H1 (cell line): ENCODE measurements around the gene LPCAT1. TPM values are rescaled to one million over a fixed set of nuclear protein-coding genes. Genes with fewer than 3 reads are reported as not detected.

Experiments
- CTCF ChIA-PET: fragments of 300-600 bp; sonication (Branson Sonifier 250); formaldehyde crosslinking; loops from one replicate; lab custom pipeline; 2021; ENCODE audit not compliant: partially characterized antibody; lab: Charles Lee
- POLR2A ChIA-PET: fragments of 300-600 bp; sonication (Branson Sonifier 250); formaldehyde crosslinking; loops from one replicate; lab custom pipeline; 2021; ENCODE audit warnings: inconsistent platforms; ENCODE audit not compliant: partially characterized antibody; lab: Charles Lee
- DNase-seq, 2 experiments: peaks; one replicate each; pipeline versions ENCODE4 v3.0.0 to v3.0.0-alpha.2; 2010 to 2022; ENCODE audit warnings: low spot score in 2 of 2, low read depth in 1 of 2, mixed read lengths in 1 of 2
- FAIRE-seq: peaks from 2 replicates; lab custom pipeline; 2011; peaks lifted over from hg19 to GRCh38; lab: Jason Lieb, UNC
- H2AFZ ChIP-seq: 2 replicates; pipeline ENCODE4 v1.8.1; 2012; ENCODE audit warnings: low read length, inconsistent platforms
- H2AK5ac ChIP-seq: 2 replicates; pipeline ENCODE4 v1.6.1; 2013; ENCODE audit warnings: low read depth, low read length
- H2BK120ac ChIP-seq: replicated peaks from 2 replicates; pipeline ENCODE3; 2013; ENCODE audit warnings: low read depth, low read length, inconsistent platforms
- H2BK12ac ChIP-seq: 2 replicates; pipeline ENCODE4 v1.6.1; 2013; ENCODE audit warnings: low read depth, low read length
- H2BK15ac ChIP-seq: 2 replicates; pipeline ENCODE4 v1.6.1; 2013; ENCODE audit warnings: low read length
- H2BK20ac ChIP-seq: 2 replicates; pipeline ENCODE4 v1.6.1; 2013; ENCODE audit warnings: low read length
- H2BK5ac ChIP-seq: 2 replicates; pipeline ENCODE4 v1.6.1; 2013; ENCODE audit warnings: low read depth, low read length
- H3K14ac ChIP-seq: 2 replicates; pipeline ENCODE4 v1.6.1; 2013; ENCODE audit warnings: inconsistent platforms; ENCODE audit not compliant: insufficient read length
- H3K18ac ChIP-seq: 2 replicates; pipeline ENCODE4 v1.6.1; 2013; ENCODE audit warnings: low read length; ENCODE audit errors: extremely low read depth
- H3K23ac ChIP-seq: 2 replicates; pipeline ENCODE4 v1.6.1; 2013; ENCODE audit warnings: inconsistent platforms; ENCODE audit not compliant: insufficient read length
- H3K23me2 ChIP-seq: 2 replicates; pipeline ENCODE4 v1.6.1; 2013; ENCODE audit warnings: low read depth, low read length
- H3K27ac ChIP-seq: 2 replicates; pipeline ENCODE4 v1.6.1; 2011; ENCODE audit warnings: low read depth, low read length, inconsistent platforms
- H3K27me3 ChIP-seq, 4 experiments: replicated peaks in 1 of 4; 1 replicate in 1 of 4; 2 replicates in 3 of 4; pipeline versions ENCODE4 v1.6.1 to v1.8.1; 2011 to 2013; ENCODE audit warnings: low read length in 3 of 4, mild to moderate bottlenecking in 3 of 4, inconsistent platforms in 2 of 4, mixed read lengths in 2 of 4, moderate library complexity in 1 of 4; ENCODE audit not compliant: control insufficient read depth in 3 of 4, insufficient read depth in 3 of 4; ENCODE audit errors: extremely low read depth in 1 of 4
- H3K36me3 ChIP-seq, 4 experiments: 2 replicates each; pipeline versions ENCODE4 v1.6.1 to v1.8.1; 2011 to 2013; ENCODE audit warnings: mild to moderate bottlenecking in 4 of 4, low read length in 3 of 4, moderate library complexity in 2 of 4, control low read depth in 1 of 4, inconsistent platforms in 1 of 4; ENCODE audit not compliant: insufficient read depth in 4 of 4, control insufficient read depth in 2 of 4
- H3K4ac ChIP-seq: replicated peaks from 2 replicates; pipeline ENCODE3; 2013; ENCODE audit warnings: low read length, low read depth, mixed read lengths, inconsistent platforms; ENCODE audit not compliant: insufficient read length
- H3K4me1 ChIP-seq, 4 experiments: replicated peaks in 1 of 4; 1 replicate in 1 of 4; 2 replicates in 3 of 4; pipeline versions ENCODE4 v1.6.1 to v1.8.1; 2011 to 2013; ENCODE audit warnings: low read length in 3 of 4, inconsistent platforms in 2 of 4, mixed read lengths in 1 of 4; ENCODE audit not compliant: insufficient read depth in 4 of 4, control insufficient read depth in 3 of 4
- H3K4me2 ChIP-seq, 2 experiments: 2 replicates each; pipeline versions ENCODE4 v1.6.1 to v1.8.1; 2011 to 2013; ENCODE audit warnings: low read depth in 2 of 2, low read length in 2 of 2, control low read depth in 1 of 2, inconsistent platforms in 1 of 2, mild to moderate bottlenecking in 1 of 2; ENCODE audit not compliant: insufficient read depth in 1 of 2
- H3K4me3 ChIP-seq, 4 experiments: fragments of 200-600, 300-600 bp in 1 of 4; sonication (generic), shearing (Covaris generic), sonication (Bioruptor Twin) in 1 of 4; 2 replicates each; pipeline versions ENCODE4 v1.5.1 to v1.8.1; 2011 to 2016; ENCODE audit warnings: low read length in 4 of 4, low read depth in 3 of 4, control low read depth in 2 of 4, inconsistent platforms in 2 of 4, mild to moderate bottlenecking in 2 of 4, mixed read lengths in 1 of 4, moderate library complexity in 1 of 4; ENCODE audit not compliant: insufficient read depth in 2 of 4; ENCODE audit errors: extremely low read depth in 1 of 4
- H3K56ac ChIP-seq: replicated peaks from 2 replicates; pipeline ENCODE3; 2013; ENCODE audit warnings: low read depth, mild to moderate bottlenecking, mixed read lengths, low read length, inconsistent platforms; ENCODE audit not compliant: insufficient read length
- H3K79me1 ChIP-seq: 2 replicates; pipeline ENCODE4 v1.6.1; 2013; ENCODE audit warnings: low read depth, low read length, control low read depth
- H3K79me2 ChIP-seq, 2 experiments: 2 replicates each; pipeline versions ENCODE4 v1.6.1 to v1.8.1; 2012 to 2013; ENCODE audit warnings: low read length in 2 of 2, mild to moderate bottlenecking in 2 of 2, inconsistent platforms in 1 of 2; ENCODE audit not compliant: insufficient read depth in 2 of 2, control insufficient read depth in 1 of 2
- H3K9ac ChIP-seq, 4 experiments: replicated peaks in 1 of 4; 1 replicate in 1 of 4; 2 replicates in 3 of 4; pipeline versions ENCODE4 v1.6.1 to v1.8.1; 2011 to 2013; ENCODE audit warnings: low read depth in 3 of 4, low read length in 3 of 4, control low read depth in 2 of 4, mild to moderate bottlenecking in 2 of 4, moderate library complexity in 2 of 4, inconsistent platforms in 1 of 4; ENCODE audit errors: extremely low read depth in 1 of 4
- H3K9me3 ChIP-seq, 2 experiments: 2 replicates each; pipeline versions ENCODE4 v1.6.1 to v1.8.1; 2012 to 2013; ENCODE audit warnings: mild to moderate bottlenecking in 2 of 2, moderate library complexity in 2 of 2, control low read depth in 1 of 2, inconsistent platforms in 1 of 2, low read depth in 1 of 2, low read length in 1 of 2, mixed read lengths in 1 of 2; ENCODE audit not compliant: insufficient read depth in 2 of 2
- H4K20me1 ChIP-seq, 2 experiments: replicated peaks in 1 of 2; 2 replicates each; pipeline versions ENCODE3 to v1.8.1; 2011 to 2013; ENCODE audit warnings: inconsistent platforms in 2 of 2, low read length in 2 of 2, mild to moderate bottlenecking in 1 of 2; ENCODE audit not compliant: insufficient read depth in 2 of 2, control insufficient read depth in 1 of 2
- H4K5ac ChIP-seq: 2 replicates; pipeline ENCODE4 v1.6.1; 2013; ENCODE audit warnings: low read length, low read depth, mixed read lengths, inconsistent platforms; ENCODE audit not compliant: insufficient read length
- H4K8ac ChIP-seq: 2 replicates; pipeline ENCODE4 v1.8.0; 2013; ENCODE audit warnings: mild to moderate bottlenecking, moderate library complexity, low read length, inconsistent platforms; ENCODE audit not compliant: insufficient read depth; ENCODE audit errors: extremely low read depth
- H4K91ac ChIP-seq: replicated peaks from 2 replicates; pipeline ENCODE3; 2013; ENCODE audit warnings: low read length, mixed read lengths, inconsistent platforms; ENCODE audit not compliant: insufficient read length
- BRCA1 ChIP-seq: IDR thresholded peaks from 2 replicates; pipeline ENCODE4 v1.6.1; 2012; ENCODE audit warnings: low read depth, low read length, improper control_type of control experiment
- CREB1 ChIP-seq: IDR thresholded peaks from 2 replicates; pipeline ENCODE4 v1.6.1; 2012; ENCODE audit warnings: inconsistent platforms
- E2F6 ChIP-seq: IDR thresholded peaks from 2 replicates; pipeline ENCODE4 v1.6.1; 2012; ENCODE audit warnings: inconsistent platforms
- MAX ChIP-seq: IDR thresholded peaks from 2 replicates; pipeline ENCODE4 v1.6.1; 2012; ENCODE audit warnings: inconsistent platforms
- RXRA ChIP-seq: IDR thresholded peaks from 2 replicates; pipeline ENCODE4 v1.6.1; 2011; ENCODE audit warnings: low read depth, mild to moderate bottlenecking, low read length, moderate library complexity; ENCODE audit not compliant: insufficient read depth
- WGBS, 2 experiments: shearing (Covaris generic) in 1 of 2; methylation state at CpG; one replicate each; pipeline versions ENCODE4 v1.1.6 to v1.1.7; 2013 to 2015; ENCODE audit warnings: low lambda C conversion rate in 2 of 2, mixed read lengths in 2 of 2, inconsistent platforms in 1 of 2, low coverage in 1 of 2, missing lambda C conversion rate in 1 of 2; ENCODE audit not compliant: insufficient replicate concordance in 2 of 2, insufficient coverage in 1 of 2, insufficient read length in 1 of 2; ENCODE audit errors: extremely low coverage in 1 of 2, missing lambda C conversion rate in 1 of 2; 5-methylcytosine and 5-hydroxymethylcytosine counted together
- polyA plus RNA-seq, 7 experiments: library from polyadenylated mRNA; depleted of rRNA in 3 of 7; stranded (reverse) in 5 of 7; unstranded in 2 of 7; fragments of >200 nt in 5 of 7; fragments of 200-250 nt in 2 of 7; gene quantifications; 1 replicate in 5 of 7; 2 replicates in 1 of 7; 4 replicates in 1 of 7; pipeline versions ENCODE4 v1.2.1 to v1.2.3, GENCODE V29; 2011 to 2013; ENCODE audit warnings: missing spikeins in 2 of 7, mixed read lengths in 2 of 7
- total RNA-seq: library from RNA; stranded (reverse); fragmentation: NEBNext Ultra II Directional; extraction: Animal tissue kit (Norgen Biotek cat#: 25700); gene quantifications from 2 replicates; pipeline ENCODE4 v1.2.1, GENCODE V29; 2021

LPCAT1 gene
- total and polyA plus RNA-seq, 2 of the 8 experiments (the other 6 are each of a cell fraction or from before 2014, with no cell fraction given), result 107 to 260 TPM

- FAIRE-seq, result no peak
These were observed 106.1 kb downstream of the LPCAT1 start for GRCh38 chr5:1417586-1418225.

More at GRCh38 chr5:1417586-1418225, 106.1 kb downstream of the LPCAT1 start:
- TF ChIP-seq CREB1 (no peak), BRCA1 (no peak), MAX (no peak), RXRA (no peak), E2F6 (no peak)
- Histone ChIP-seq H4K91ac (no peak overlapping the region), H3K4ac (no peak overlapping the region), H3K79me2 (no peaks in the 10 kb centered on the region), H3K4me3 (no peak overlapping the region), H2BK12ac (no peak overlapping the region), H3K79me1 (no peaks in the 10 kb centered on the region), H2BK5ac (no peak overlapping the region), H3K9me3 (peaks cover 3 to 13% of the 10 kb centered on the region in 2 experiments; a peak in 2 of 4 replicates), H3K36me3 (no peaks in the 10 kb centered on the region), H3K4me1 (peaks cover 0 to 10% (median 4%) of the 10 kb centered on the region in 4 experiments; a peak in 5 of 7 replicates), H2BK20ac (no peak overlapping the region), H3K27me3 (no peaks in the 10 kb centered on the region), H4K5ac (no peak overlapping the region), H3K4me2 (no peak overlapping the region), H3K14ac (no peak overlapping the region), H4K20me1 (peaks cover 0 to 8% of the 10 kb centered on the region in 2 experiments), H2BK15ac (no peak overlapping the region), H3K23ac (no peak overlapping the region), H2AK5ac (no peak overlapping the region), H3K18ac (no peak overlapping the region), H3K27ac (no peak overlapping the region), H3K56ac (no peak overlapping the region), H4K8ac (peak overlapping the region; percentile 5), H3K23me2 (peaks cover 10% of the 10 kb centered on the region; the same call in 1 of the 2 replicates), H2BK120ac (no peak overlapping the region), H3K9ac (no peak overlapping the region), H2AFZ (no peak overlapping the region)
- WGBS, 2 experiments, result 88% methylated on average over 6 of the region's 6 CpGs; no CpG with 5 or more reads in 1 of the 2 experiments
- POLR2A ChIA-PET, result no interaction called here
- CTCF ChIA-PET, result interaction anchor here (0.5 to 1.5 kb wide), 6 partner anchors 9 to 686 kb away, joined by 3 to 7 read pairs (median 3); no protein-coding TSS in a partner anchor
- DNase-seq, result no peak
